Measurements from ENCODE around the gene NLGN1. TPM values are rescaled to one million over a fixed set of nuclear protein-coding genes. Genes with fewer than 3 reads are reported as not detected.

NLGN1 gene
- total RNA-seq, 1 experiment from 2014 or later = 5.2 TPM

- Histone ChIP-seq H2BK20ac (ENCODE audit: low read depth, low read length, poor library complexity, severe bottlenecking) (no peak overlapping the region), H2BK12ac (ENCODE audit: insufficient read length, low read depth, low read length) (no peak overlapping the region), H3K27ac (ENCODE audit: insufficient read length, low read depth, low read length) (no peak overlapping the region), H3K27me3 (ENCODE audit: insufficient read depth, low read length) (no peaks in the 10 kb centered on the region), H3K79me2 (ENCODE audit: insufficient read depth, low read length) (no peaks in the 10 kb centered on the region), H2AK5ac (ENCODE audit: insufficient read length, low read length) (no peak overlapping the region), H3K56ac (ENCODE audit: insufficient read length, low read depth, low read length) (no peak overlapping the region), H3K9me3 (ENCODE audit: control insufficient read depth, low read depth, low read length) (no peaks in the 10 kb centered on the region), H2BK15ac (ENCODE audit: low read depth, low read length) (no peak overlapping the region), H3K4me2 (ENCODE audit: insufficient read depth, insufficient read length, low read length) (no peak overlapping the region), H3K23me2 (ENCODE audit: insufficient read length, low read depth, low read length, poor library complexity, severe bottlenecking) (no peaks in the 10 kb centered on the region), H2BK5ac (ENCODE audit: insufficient read length, low read length) (no peak overlapping the region), H4K5ac (ENCODE audit: insufficient read length, low read depth, low read length) (no peak overlapping the region), H4K20me1 (ENCODE audit: control insufficient read depth, insufficient read depth, insufficient read length) (no peaks in the 10 kb centered on the region), H4K91ac (ENCODE audit: insufficient read length, low read depth, low read length) (no peak overlapping the region), H3K23ac (ENCODE audit: insufficient read length, low read depth, low read length) (no peak overlapping the region), H3K79me1 (ENCODE audit: insufficient read depth, low read depth, low read length, poor library complexity, severe bottlenecking) (no peaks in the 10 kb centered on the region), H3K18ac (ENCODE audit: insufficient read length, low read depth, low read length) (no peak overlapping the region), H3K4me1 (ENCODE audit: insufficient read depth, low read length) (no peaks in the 10 kb centered on the region), H3K4ac (ENCODE audit: low read depth, low read length) (no peak overlapping the region), H3K14ac (ENCODE audit: insufficient read depth, low read length) (no peak overlapping the region), H3T11ph (ENCODE audit: low read length) (no peak overlapping the region), H4K8ac (replicated peaks; ENCODE audit: insufficient read length, low read depth, low read length) (no peak overlapping the region), H2BK120ac (ENCODE audit: low read depth, low read length, poor library complexity, severe bottlenecking) (no peak overlapping the region), H2AFZ (ENCODE audit: low read length) (no peak overlapping the region), H3K9ac (ENCODE audit: extremely low read depth, insufficient read length, low read length) (no peak overlapping the region)
- no peak overlapping the region for H3K27ac Mint-ChIP-seq
- H3K4me3 Mint-ChIP-seq = no peak overlapping the region
- no peaks in the 10 kb centered on the region for H3K27me3 Mint-ChIP-seq (ENCODE audit: low read depth)
- H3K9me3 Mint-ChIP-seq = peaks cover 14 to 15% of the 10 kb centered on the region in 2 experiments
- WGBS (ENCODE audit: extremely low coverage, insufficient read length, low lambda C conversion rate) = no CpG with 5 or more reads among the region's 3 CpGs
- no peak for TF ChIP-seq CTCF (conservative IDR thresholded peaks at IDR 0.05)
- H3K4me1 Mint-ChIP-seq = peaks cover 15 to 17% of the 10 kb centered on the region in 2 experiments
- H3K36me3 Mint-ChIP-seq (ENCODE audit: insufficient read depth in 1 of 3, low read depth in 3 of 3) = peaks cover 0 to 14% (median 11%) of the 10 kb centered on the region in 3 experiments; a peak in 6 of 7 replicates
- no peak for DNase-seq
Measured at GRCh38 chr3:174325171-174325570, 927.6 kb downstream of the NLGN1 start.

Measured in H9 (cell line).